ENCODE data around the gene IL17RA.
"Not testable (repeated sequence)": the region's sequence is repeated elsewhere in the genome, so short reads cannot be mapped to it uniquely, and the experiment has no call there.

IL17RA gene

GRCh38 chr22:17084554-17085276 is at the start of gene IL17RA:
IL17RA (plus strand) TSS chr22:17085000; CDS start chr22:17085092, 92 bp downstream.
- peak; percentile 89 for DNase-seq

- no peak for DNase-seq
Measured at GRCh38 chr22:17035246-17035645, 49.6 kb upstream of the IL17RA start.

- not testable (repeated sequence) for DNase-seq
Measured at GRCh38 chr22:17035976-17036841, 48.6 kb upstream of the IL17RA start.

- DNase-seq, result peak; percentile 29
Measured at GRCh38 chr22:17036842-17037711, 47.7 kb upstream of the IL17RA start.

- DNase-seq, result no peak
Measured at GRCh38 chr22:17043521-17043920, 41.3 kb upstream of the IL17RA start.

- no peak for DNase-seq
Measured at GRCh38 chr22:17046566-17047348, 38.0 kb upstream of the IL17RA start.

- no peak for DNase-seq
Measured at GRCh38 chr22:17047656-17048055, 37.1 kb upstream of the IL17RA start.

GRCh38 chr22:17056058-17056457 is 28.7 kb upstream of the IL17RA start:
- no peak for DNase-seq

- DNase-seq, result no peak
Measured at GRCh38 chr22:17056807-17057206, 28.0 kb upstream of the IL17RA start.

GRCh38 chr22:17057959-17058814 is 26.6 kb upstream of the IL17RA start:
- peak; percentile 71 for DNase-seq

GRCh38 chr22:17060126-17060525 is 24.7 kb upstream of the IL17RA start:
- no peak for DNase-seq

- DNase-seq, result no peak
Measured at GRCh38 chr22:17063411-17064106, 21.2 kb upstream of the IL17RA start.

GRCh38 chr22:17064498-17065100 is 20.2 kb upstream of the IL17RA start:
- DNase-seq, result no peak

- no peak for DNase-seq
Measured at GRCh38 chr22:17065433-17065832, 19.4 kb upstream of the IL17RA start.

- no peak for DNase-seq
Measured at GRCh38 chr22:17072877-17073276, 11.9 kb upstream of the IL17RA start.

- DNase-seq, result peak; percentile 24
Measured at GRCh38 chr22:17074648-17075002, 10.2 kb upstream of the IL17RA start.

GRCh38 chr22:17077255-17077654 is 7.5 kb upstream of the IL17RA start:
- DNase-seq, result peak; percentile 89

GRCh38 chr22:17079572-17079971 is 5.2 kb upstream of the IL17RA start:
- DNase-seq, result no peak

- DNase-seq, result no peak
Measured at GRCh38 chr22:17083255-17083654, 1.5 kb upstream of the IL17RA start.

GRCh38 chr22:17083811-17084441 is 874 bp upstream of the IL17RA start:
- no peak for DNase-seq

Data from fibroblast of skin of right biceps (primary cell).